ENCODE results near the gene PRSS2. TPM values are rescaled to one million over a fixed set of nuclear protein-coding genes. Genes with fewer than 3 reads are reported as not detected.
"Not testable (repeated sequence)": the region's sequence is repeated elsewhere in the genome, so short reads cannot be mapped to it uniquely, and the experiment has no call there.

The PRSS2 gene
- polyA plus RNA-seq, 1 donor (not counting 4 experiments of a cell fraction or from before 2014, with no cell fraction given) = not detected

DNA sequence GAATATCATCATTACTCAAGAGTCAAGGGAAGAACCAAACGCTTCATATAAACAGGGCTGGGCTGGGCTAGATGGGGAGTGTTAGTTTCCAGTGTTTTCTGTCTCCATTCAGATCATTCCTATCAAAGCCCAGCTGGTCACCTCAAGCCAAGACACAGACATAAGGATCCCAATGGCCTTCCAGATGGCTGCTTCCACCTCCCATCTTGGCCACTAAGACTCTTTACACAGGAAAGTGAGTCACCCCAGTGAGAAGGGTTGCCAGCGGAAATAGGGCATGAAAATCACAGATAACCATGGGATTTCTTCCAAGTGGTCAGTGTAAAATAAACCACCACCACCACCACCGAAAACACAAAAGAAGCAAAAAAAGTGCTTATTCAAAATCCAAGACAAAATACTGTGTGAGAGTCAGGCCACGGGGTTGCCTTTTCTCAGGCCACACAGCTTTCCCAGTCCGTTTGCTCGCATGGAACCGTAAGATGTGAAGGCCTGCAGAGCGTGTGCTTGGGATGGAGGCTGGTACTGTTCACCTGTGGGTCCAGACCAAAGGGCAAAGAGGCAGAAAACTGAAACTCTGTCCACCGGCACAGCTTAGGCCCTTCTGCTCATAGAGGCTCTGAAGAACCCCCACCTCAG, 5.6 kb downstream of the PRSS2 start:
- Histone ChIP-seq H2AFZ (ENCODE audit: control insufficient read depth, low read length) (no peak overlapping the region), H3K9ac (ENCODE audit: control insufficient read depth, extremely low read depth, insufficient read depth, low read length) (no peak overlapping the region), H3K9me3 (ENCODE audit: control insufficient read depth, low read depth, low read length) (no peaks in the 10 kb centered on the region), H3K4me3 (ENCODE audit: control insufficient read depth in 2 of 3, extremely low read depth in 1 of 3, insufficient read depth in 2 of 3, low read depth in 1 of 3, low read length in 3 of 3) (no peak overlapping the region), H3K4me1 (ENCODE audit: control insufficient read depth, extremely low read depth, insufficient read depth, low read length) (peaks cover 2% of the 10 kb centered on the region), H3K36me3 (ENCODE audit: control insufficient read depth in 2 of 2, extremely low read depth in 1 of 2, insufficient read depth in 2 of 2, low read length in 2 of 2) (no peaks in the 10 kb centered on the region), H3K27ac (ENCODE audit: control insufficient read depth, insufficient read depth, low read length) (no peak overlapping the region), H3K9me1 (ENCODE audit: control insufficient read depth, extremely low read depth, insufficient read depth, low read length) (no peaks in the 10 kb centered on the region), H3K79me2 (ENCODE audit: control insufficient read depth, insufficient read depth, low read length) (no peaks in the 10 kb centered on the region), H3K27me3 (ENCODE audit: control insufficient read depth, extremely low read depth, insufficient read depth, low read length) (peaks cover 5% of the 10 kb centered on the region), H4K20me1 (ENCODE audit: control insufficient read depth, extremely low read depth, insufficient read depth, low read length) (no peaks in the 10 kb centered on the region), H3K4me2 (ENCODE audit: control insufficient read depth, extremely low read depth, insufficient read depth, low read depth, low read length) (no peak overlapping the region)
- TF ChIP-seq, protein P1, sequence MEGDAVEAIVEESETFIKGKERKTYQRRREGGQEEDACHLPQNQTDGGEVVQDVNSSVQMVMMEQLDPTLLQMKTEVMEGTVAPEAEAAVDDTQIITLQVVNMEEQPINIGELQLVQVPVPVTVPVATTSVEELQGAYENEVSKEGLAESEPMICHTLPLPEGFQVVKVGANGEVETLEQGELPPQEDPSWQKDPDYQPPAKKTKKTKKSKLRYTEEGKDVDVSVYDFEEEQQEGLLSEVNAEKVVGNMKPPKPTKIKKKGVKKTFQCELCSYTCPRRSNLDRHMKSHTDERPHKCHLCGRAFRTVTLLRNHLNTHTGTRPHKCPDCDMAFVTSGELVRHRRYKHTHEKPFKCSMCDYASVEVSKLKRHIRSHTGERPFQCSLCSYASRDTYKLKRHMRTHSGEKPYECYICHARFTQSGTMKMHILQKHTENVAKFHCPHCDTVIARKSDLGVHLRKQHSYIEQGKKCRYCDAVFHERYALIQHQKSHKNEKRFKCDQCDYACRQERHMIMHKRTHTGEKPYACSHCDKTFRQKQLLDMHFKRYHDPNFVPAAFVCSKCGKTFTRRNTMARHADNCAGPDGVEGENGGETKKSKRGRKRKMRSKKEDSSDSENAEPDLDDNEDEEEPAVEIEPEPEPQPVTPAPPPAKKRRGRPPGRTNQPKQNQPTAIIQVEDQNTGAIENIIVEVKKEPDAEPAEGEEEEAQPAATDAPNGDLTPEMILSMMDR (optimal IDR thresholded peaks at IDR 0.05 in 1 of 3, IDR thresholded peaks at IDR 0.05 in 1 of 3, conservative IDR thresholded peaks at IDR 0.05 in 1 of 3; ENCODE audit: extremely low read depth in 1 of 3, insufficient read depth in 2 of 3, low read length in 3 of 3) = no peak
- TF ChIP-seq EZH2 (IDR thresholded peaks at IDR 0.05; ENCODE audit: low read length) = no peak
- no peak for DNase-seq (ENCODE audit: low read depth, low spot score)
- no peak for FAIRE-seq
- dilution Hi-C loops (cut with MboI; ENCODE audit: extremely low pct_ligation_motif_present, low sequenced_read_pairs) = no loop called here

DNA sequence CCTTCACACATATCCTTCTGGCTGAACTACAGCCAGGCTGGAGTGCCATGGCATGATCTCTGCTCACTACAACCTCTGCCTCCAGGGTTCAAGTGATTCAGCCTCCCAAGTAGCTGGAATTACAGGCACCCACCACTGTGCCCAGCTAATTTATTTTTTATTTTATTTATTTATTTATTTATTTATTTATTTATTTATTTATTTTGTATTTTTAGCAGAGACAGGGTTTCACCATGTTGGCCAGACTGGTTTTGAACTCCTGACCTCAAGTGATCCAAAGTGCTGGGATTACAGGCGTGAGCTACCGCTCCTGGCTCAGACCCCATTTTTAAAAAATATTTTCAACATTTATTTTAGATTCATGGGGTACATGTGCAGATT, 6.1 kb downstream of the PRSS2 start:
- H3K36me3 ChIP-seq (ENCODE audit: control insufficient read depth in 2 of 2, extremely low read depth in 1 of 2, insufficient read depth in 2 of 2, low read length in 2 of 2); H3K79me2 ChIP-seq (ENCODE audit: control insufficient read depth, insufficient read depth, low read length); H3K27ac ChIP-seq (ENCODE audit: control insufficient read depth, insufficient read depth, low read length); H2AFZ ChIP-seq (ENCODE audit: control insufficient read depth, low read length); FAIRE-seq; H3K9ac ChIP-seq (ENCODE audit: control insufficient read depth, extremely low read depth, insufficient read depth, low read length); dilution Hi-C loops (cut with MboI; ENCODE audit: extremely low pct_ligation_motif_present, low sequenced_read_pairs); DNase-seq (ENCODE audit: low read depth, low spot score); H4K20me1 ChIP-seq (ENCODE audit: control insufficient read depth, extremely low read depth, insufficient read depth, low read length); H3K27me3 ChIP-seq (ENCODE audit: control insufficient read depth, extremely low read depth, insufficient read depth, low read length); H3K4me2 ChIP-seq (ENCODE audit: control insufficient read depth, extremely low read depth, insufficient read depth, low read depth, low read length); H3K9me3 ChIP-seq (ENCODE audit: control insufficient read depth, low read depth, low read length); H3K4me3 ChIP-seq (ENCODE audit: control insufficient read depth in 2 of 3, extremely low read depth in 1 of 3, insufficient read depth in 2 of 3, low read depth in 1 of 3, low read length in 3 of 3); H3K9me1 ChIP-seq (ENCODE audit: control insufficient read depth, extremely low read depth, insufficient read depth, low read length); H3K4me1 ChIP-seq (ENCODE audit: control insufficient read depth, extremely low read depth, insufficient read depth, low read length): not testable (repeated sequence)

DNA sequence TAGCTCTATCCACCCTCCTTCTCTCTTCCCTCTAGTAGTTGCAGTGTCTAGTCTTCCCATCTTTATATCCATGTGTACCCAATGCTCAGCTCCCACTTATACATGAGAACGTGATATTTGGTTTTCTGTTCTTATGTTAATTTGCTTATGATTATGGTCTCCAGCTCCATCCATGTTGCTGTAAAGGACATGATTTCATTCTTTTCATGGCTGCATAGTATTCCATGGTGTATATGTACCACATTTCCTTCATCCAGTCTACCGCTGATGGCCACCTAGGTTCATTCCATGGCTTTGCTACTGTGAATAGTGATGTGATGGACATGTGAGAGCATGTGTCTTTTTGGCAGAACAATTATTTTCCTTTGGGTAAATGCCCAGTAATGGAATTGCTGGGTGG, 6.5 kb downstream of the PRSS2 start:
- Histone ChIP-seq H3K36me3 (ENCODE audit: control insufficient read depth in 2 of 2, extremely low read depth in 1 of 2, insufficient read depth in 2 of 2, low read length in 2 of 2) (no peaks in the 10 kb centered on the region), H3K9me3 (ENCODE audit: control insufficient read depth, low read depth, low read length) (no peaks in the 10 kb centered on the region), H3K27me3 (ENCODE audit: control insufficient read depth, extremely low read depth, insufficient read depth, low read length) (peaks cover 2% of the 10 kb centered on the region), H3K27ac (ENCODE audit: control insufficient read depth, insufficient read depth, low read length) (no peak overlapping the region), H4K20me1 (ENCODE audit: control insufficient read depth, extremely low read depth, insufficient read depth, low read length) (no peaks in the 10 kb centered on the region), H3K79me2 (ENCODE audit: control insufficient read depth, insufficient read depth, low read length) (no peaks in the 10 kb centered on the region), H2AFZ (ENCODE audit: control insufficient read depth, low read length) (no peak overlapping the region), H3K9me1 (ENCODE audit: control insufficient read depth, extremely low read depth, insufficient read depth, low read length) (no peaks in the 10 kb centered on the region), H3K4me1 (ENCODE audit: control insufficient read depth, extremely low read depth, insufficient read depth, low read length) (peaks cover 2% of the 10 kb centered on the region), H3K4me2 (ENCODE audit: control insufficient read depth, extremely low read depth, insufficient read depth, low read depth, low read length) (no peak overlapping the region), H3K4me3 (ENCODE audit: control insufficient read depth in 2 of 3, extremely low read depth in 1 of 3, insufficient read depth in 2 of 3, low read depth in 1 of 3, low read length in 3 of 3) (no peak overlapping the region), H3K9ac (ENCODE audit: control insufficient read depth, extremely low read depth, insufficient read depth, low read length) (no peak overlapping the region)
- FAIRE-seq (no peak), DNase-seq (ENCODE audit: low read depth, low spot score) (no peak)
- no peak for TF ChIP-seq EZH2 (IDR thresholded peaks at IDR 0.05; ENCODE audit: low read length)
- dilution Hi-C loops (cut with MboI; ENCODE audit: extremely low pct_ligation_motif_present, low sequenced_read_pairs) = no loop called here

Measured in keratinocyte (primary cell).